K562 (cell line): ENCODE data around the gene WDR46.

Experiments
- EP300 ChIP-seq: IDR thresholded peaks from 2 replicates; pipeline ENCODE4 v1.6.1; 2012; ENCODE audit warnings: low read length, improper control_type of control experiment
- ETV6 ChIP-seq, 3 experiments: fragments of 150-350 bp in 1 of 3; sonication (generic) in 1 of 3; formaldehyde crosslinking in 1 of 3; IDR thresholded peaks; 2 replicates each; pipeline versions ENCODE4 v1.6.1 to v1.8.0; 2014 to 2022; ENCODE audit warnings: borderline replicate concordance in 2 of 3, low read depth in 2 of 3, antibody characterized with exemption in 1 of 3, low read length in 1 of 3, mild to moderate bottlenecking in 1 of 3, missing genetic modification reagents in 1 of 3
- JUNB ChIP-seq: fragments of 450-650 bp; formaldehyde crosslinking; conservative IDR thresholded peaks from 2 replicates; pipeline ENCODE4 v1.4.0; 2020; ENCODE audit warnings: mild to moderate bottlenecking
- MCM5 ChIP-seq: fragments of 450-650 bp; IDR thresholded peaks from 2 replicates; pipeline ENCODE4 v1.6.1; 2016; ENCODE audit warnings: low read depth
- MTA2 ChIP-seq: fragments of 450-650 bp; IDR thresholded peaks from 2 replicates; pipeline ENCODE4 v1.6.1; 2016; ENCODE audit warnings: low read depth
- SP1 ChIP-seq: sonication (generic); formaldehyde crosslinking; IDR thresholded peaks from 2 replicates; pipeline ENCODE4 v1.8.1; 2022; ENCODE audit warnings: mild to moderate bottlenecking, missing genetic modification reagents

DNA sequence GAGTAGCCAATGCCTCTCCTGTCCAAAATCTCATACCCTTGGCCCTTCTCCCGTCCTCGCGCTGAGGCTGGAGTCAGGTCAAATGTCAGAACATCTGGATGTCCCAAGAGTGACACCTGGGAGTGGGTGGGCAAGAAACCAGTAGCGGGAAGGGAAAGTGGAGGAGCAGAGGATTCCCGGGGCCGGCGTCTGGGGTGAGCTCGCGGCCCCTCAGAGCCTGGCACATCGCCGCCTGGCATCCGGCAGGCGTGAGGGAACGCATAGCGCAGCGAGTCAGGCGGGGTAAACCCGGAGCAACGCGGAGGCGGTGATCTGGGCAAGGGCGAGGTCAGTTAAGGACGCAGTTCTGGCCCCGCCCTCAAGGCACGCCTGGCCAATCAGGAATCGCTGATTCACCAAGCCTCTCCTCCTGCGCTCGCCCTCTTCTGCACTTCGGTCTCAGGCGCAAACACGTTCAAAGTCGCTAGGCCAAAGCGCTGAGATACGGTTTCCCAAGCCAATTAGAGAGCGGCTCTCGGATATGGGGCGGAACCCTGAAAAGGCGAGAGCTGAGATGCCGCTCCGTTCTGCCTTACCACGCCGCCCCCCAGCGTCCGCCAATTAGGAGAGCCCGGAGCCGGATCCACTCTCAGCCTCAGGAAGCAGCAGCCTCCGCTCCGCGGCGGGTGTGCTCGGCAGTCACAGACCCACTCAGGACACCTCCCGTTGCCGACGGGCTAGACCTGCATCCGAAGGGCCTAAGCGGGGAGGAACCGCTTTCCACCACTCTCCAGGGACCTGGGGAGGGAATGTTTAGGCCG is 39.9 kb downstream of the WDR46 start:
- TF ChIP-seq ETV6 (IDR thresholded peaks at IDR 0.05; ENCODE audit: borderline replicate concordance in 1 of 2, low read depth in 2 of 2, low read length in 1 of 2) (no peak), ETV6 (CRISPR knock-in tag; IDR thresholded peaks at IDR 0.05; ENCODE audit: borderline replicate concordance) (no peak), JUNB (CRISPR knock-in tag) (no peak), MCM5 (no peak), EP300 (0 out of 2 replicates have a peak, but pooled peaks have one; percentile 6), SP1 (CRISPR knock-in tag) (peak; percentile 94), MTA2 (no peak)
